Prostate gland (tissue), 2 donors: Measurements from ENCODE around the gene C1orf115.

Source experiments
- CTCF ChIP-seq, 4 experiments: fragments of 200-600 bp in 2 of 4; fragments of 450-650 bp in 2 of 4; sonication (generic) in 2 of 4; IDR thresholded peaks; 1 replicate in 3 of 4; 2 replicates in 1 of 4; pipeline ENCODE4 v1.5.1; 2016 to 2019; ENCODE audit warnings: antibody characterized with exemption in 4 of 4, mild to moderate bottlenecking in 2 of 4, moderate library complexity in 2 of 4
- POLR2A ChIP-seq: fragments of 450-650 bp; IDR thresholded peaks from one replicate; pipeline ENCODE4 v1.6.1; 2016; ENCODE audit warnings: antibody characterized with exemption, mild to moderate bottlenecking

GRCh38 chr1:220701974-220702373 lies 11.8 kb downstream of the C1orf115 start:
- TF ChIP-seq POLR2A (no peak), CTCF (IDR thresholded peaks at IDR 0.05) (no peak)
